ENCODE data around the gene PRPF8. TPM values are rescaled to one million over a fixed set of nuclear protein-coding genes. Genes with fewer than 3 reads are reported as not detected.

PRPF8 gene
- total and polyA plus RNA-seq, 2 experiments from 2014 or later = 178 to 246 TPM

- Histone ChIP-seq H3K4me3 (0 out of 2 replicates have a peak within 1 kb of the TSS, but pooled peaks have one; percentile 17), H3K79me2 (replicated peaks; ENCODE audit: insufficient read depth) (no peaks in the 10 kb centered on the region), H4K20me1 (replicated peaks; ENCODE audit: insufficient read depth) (no peaks in the 10 kb centered on the region; the same call in 1 of the 2 replicates), H3K27ac (ENCODE audit: low read depth) (no peak within 1 kb of the TSS), H3F3A (replicated peaks; ENCODE audit: low read depth) (peaks cover 23% of the 10 kb centered on the region), H2AFZ (no peak within 1 kb of the TSS), H3K36me3 (ENCODE audit: insufficient read depth) (no peaks in the 10 kb centered on the region), H3K9me2 (ENCODE audit: insufficient read depth) (peaks cover 3% of the 10 kb centered on the region; the same call in 1 of the 2 replicates), H3K4me2 (peak within 1 kb of the TSS; percentile 51), H3K4me1 (ENCODE audit: insufficient read depth) (peaks cover 24% of the 10 kb centered on the region), H3K27me3 (ENCODE audit: insufficient read depth) (peaks cover 6% of the 10 kb centered on the region)
- H3K27ac Mint-ChIP-seq = no peak within 1 kb of the TSS; the same call in 1 of the 2 replicates
- H3K27me3 Mint-ChIP-seq (ENCODE audit: insufficient read depth, low read depth, poor library complexity) = peaks cover 29% of the 10 kb centered on the region
- DNase-seq (ENCODE audit: low spot score) (no peak), ATAC-seq (no peak)
- H3K9me3 Mint-ChIP-seq = peaks cover 3% of the 10 kb centered on the region; the same call in 1 of the 3 replicates
- H3K4me3 Mint-ChIP-seq = peak within 1 kb of the TSS; percentile 68
- H3K4me1 Mint-ChIP-seq = peaks cover 38% of the 10 kb centered on the region
- H3K36me3 Mint-ChIP-seq (ENCODE audit: low read depth) = peaks cover under 1% of the 10 kb centered on the region; the same call in 1 of the 3 replicates
- TF ChIP-seq STAT1 (IDR thresholded peaks at IDR 0.05; ENCODE audit: unreplicated experiment) = no peak
- TF ChIP-seq CTCF (conservative IDR thresholded peaks at IDR 0.05; ENCODE audit: low read depth in 2 of 2) = no peak
- no peak for TF ChIP-seq POLR2AphosphoS5 (IDR thresholded peaks at IDR 0.05; ENCODE audit: low read depth)
- TF ChIP-seq ZNF462 (CRISPR knock-in tag; IDR thresholded peaks at IDR 0.05) = no peak
- no peak for TF ChIP-seq JUNB (IDR thresholded peaks at IDR 0.05; ENCODE audit: unreplicated experiment)
- TF ChIP-seq EZH2 (IDR thresholded peaks at IDR 0.05; ENCODE audit: low read depth, unreplicated experiment) = no peak
- no peak for TF ChIP-seq ZNF114 (CRISPR knock-in tag; IDR thresholded peaks at IDR 0.05)
- no peak for TF ChIP-seq ETS1 (IDR thresholded peaks at IDR 0.05)
- no peak for TF ChIP-seq CREB1 (CRISPR knock-in tag; IDR thresholded peaks at IDR 0.05; ENCODE audit: low read depth)
- TF ChIP-seq REST (IDR thresholded peaks at IDR 0.05; ENCODE audit: unreplicated experiment) = no peak
- TF ChIP-seq EZH2phosphoT487 (IDR thresholded peaks at IDR 0.05; ENCODE audit: unreplicated experiment) = no peak
These were observed 39.2 kb downstream of the PRPF8 start, which contains the start of gene SCARF1 for GRCh38 chr17:1645207-1646171. TSS of gene SCARF1 (minus strand) at chr17:1645732. CDS start at chr17:1645697, 35 bp downstream.
